CD1c-positive myeloid dendritic cell (primary cell): ENCODE results near the gene SNED1.

Source experiments
- DNase-seq: peaks from one replicate; pipeline ENCODE4 v3.0.0-alpha.2; 2016; ENCODE audit errors: extremely low spot score

SNED1 gene

GRCh38 chr2:241006412-241006811 lies 8.0 kb downstream of the SNED1 start:
- DNase-seq = no peak

- no peak for DNase-seq
These were observed 8.7 kb downstream of the SNED1 start for GRCh38 chr2:241007111-241007510.

GRCh38 chr2:241007880-241008710 lies 9.7 kb downstream of the SNED1 start:
- no peak for DNase-seq

GRCh38 chr2:241008711-241009121 lies 10.3 kb downstream of the SNED1 start:
- DNase-seq = no peak

GRCh38 chr2:241009191-241009590 lies 10.8 kb downstream of the SNED1 start:
- DNase-seq = no peak

GRCh38 chr2:241009601-241010530 lies 11.4 kb downstream of the SNED1 start:
- peak; percentile 10 for DNase-seq

GRCh38 chr2:241010531-241011295 lies 12.3 kb downstream of the SNED1 start:
- no peak for DNase-seq

GRCh38 chr2:241011296-241011600 lies 12.8 kb downstream of the SNED1 start:
- no peak for DNase-seq

GRCh38 chr2:241011751-241012510 lies 13.5 kb downstream of the SNED1 start:
- DNase-seq = no peak

GRCh38 chr2:241014224-241014623 lies 15.8 kb downstream of the SNED1 start:
- DNase-seq = no peak

GRCh38 chr2:241014764-241015163 lies 16.3 kb downstream of the SNED1 start:
- DNase-seq = no peak

GRCh38 chr2:241015439-241015838 lies 17.0 kb downstream of the SNED1 start:
- DNase-seq = no peak

GRCh38 chr2:241017228-241017940 lies 19.0 kb downstream of the SNED1 start:
- DNase-seq = no peak

GRCh38 chr2:241018051-241018891 lies 19.9 kb downstream of the SNED1 start:
- DNase-seq = no peak

GRCh38 chr2:241019441-241020139 lies 21.2 kb downstream of the SNED1 start:
- no peak for DNase-seq

GRCh38 chr2:241020201-241020600 lies 21.8 kb downstream of the SNED1 start:
- no peak for DNase-seq

GRCh38 chr2:241020629-241021190 lies 22.3 kb downstream of the SNED1 start:
- DNase-seq = no peak

GRCh38 chr2:241025639-241026038 lies 27.2 kb downstream of the SNED1 start:
- DNase-seq = no peak
